Natural killer cell (primary cell): Measurements from ENCODE around the gene ITGB2. TPM values are rescaled to one million over a fixed set of nuclear protein-coding genes. Genes with fewer than 3 reads are reported as not detected.

ENCODE experiments used
- ATAC-seq, 3 donors: fragments of 150-1000 bp in 2 of 3; fragments of 200-7000 bp in 1 of 3; cut with Tn5 transposase; 1 replicate in 1 of 3; 2 replicates in 2 of 3; pipeline ENCODE4 v1.10.0; 2021; ENCODE audit warnings: mild to moderate bottlenecking in 2 of 3, moderate library complexity in 2 of 3
- DNase-seq, 2 donors: peaks; one replicate each; pipeline versions ENCODE4 v3.0.0 to v3.0.0-alpha.2; 2013 to 2021; ENCODE audit warnings: mixed read lengths in 1 of 2
- H3K27ac ChIP-seq: one replicate; pipeline ENCODE4 v1.5.1; 2013; ENCODE audit warnings: mild to moderate bottlenecking, low read length
- H3K27me3 ChIP-seq: one replicate; pipeline ENCODE4 v1.6.1; 2013; ENCODE audit warnings: low read length; ENCODE audit not compliant: control insufficient read depth, insufficient read depth
- H3K36me3 ChIP-seq: one replicate; pipeline ENCODE4 v1.6.1; 2013; ENCODE audit warnings: low read length; ENCODE audit not compliant: control insufficient read depth, insufficient read depth
- H3K4me1 ChIP-seq: one replicate; pipeline ENCODE4 v1.6.1; 2013; ENCODE audit warnings: low read length; ENCODE audit not compliant: control insufficient read depth, insufficient read depth
- H3K4me3 ChIP-seq: one replicate; pipeline ENCODE4 v1.5.1; 2013; ENCODE audit warnings: low read length
- H3K9me3 ChIP-seq: one replicate; pipeline ENCODE4 v1.6.1; 2013; ENCODE audit warnings: low read length; ENCODE audit not compliant: control insufficient read depth, insufficient read depth
- H3K27ac Mint-ChIP-seq, 2 donors: one replicate each; pipeline ENCODE4 v1.8.0; 2022; ENCODE audit warnings: mild to moderate bottlenecking in 2 of 2, mixed read lengths in 2 of 2, moderate library complexity in 1 of 2
- H3K27me3 Mint-ChIP-seq, 2 donors: one replicate each; pipeline ENCODE4 v1.8.0; 2022; ENCODE audit warnings: low read depth in 2 of 2, mixed read lengths in 2 of 2
- H3K36me3 Mint-ChIP-seq: one replicate; pipeline ENCODE4 v1.8.0; 2022; ENCODE audit warnings: mixed read lengths
- H3K4me1 Mint-ChIP-seq, 2 donors: one replicate each; pipeline ENCODE4 v1.8.0; 2022; ENCODE audit warnings: mixed read lengths in 2 of 2
- H3K4me3 Mint-ChIP-seq: one replicate; pipeline ENCODE4 v1.8.0; 2022; ENCODE audit warnings: mild to moderate bottlenecking, moderate library complexity, mixed read lengths
- H3K9me3 Mint-ChIP-seq, 2 donors: one replicate each; pipeline ENCODE4 v1.8.0; 2022; ENCODE audit warnings: mixed read lengths in 2 of 2
- CTCF ChIP-seq: fragments of 200-600 bp; IDR thresholded peaks from one replicate; pipeline ENCODE4 v1.8.0; 2022; ENCODE audit warnings: antibody characterized with exemption
- WGBS: methylation state at CpG from one replicate; pipeline ENCODE4 v1.1.7; 2013; ENCODE audit warnings: missing lambda C conversion rate; ENCODE audit not compliant: insufficient coverage; 5-methylcytosine and 5-hydroxymethylcytosine counted together
- intact Hi-C: fragments of 100-400 bp; cut with micrococcal nuclease; formaldehyde crosslinking; loops from one replicate; pipeline ENCODE4 v1.14.2; 2022
- total RNA-seq, 4 donors: library from RNA; stranded (reverse); fragments of 120-200 nt in 1 of 4; gene quantifications; one replicate each; pipeline versions ENCODE4 v1.2.3 to v1.2.4, GENCODE V29; 2013 to 2022

Gene ITGB2
- total RNA-seq, 3 donors from 2014 or later (not counting 1 experiment from before 2014, with no cell fraction given), result 1,223 to 1,393 (median 1,250) TPM

- ATAC-seq (no peak), DNase-seq (no peak)
- no peaks in the 10 kb centered on the region for H3K9me3 ChIP-seq
- H3K36me3 ChIP-seq, result peaks cover 18% of the 10 kb centered on the region
- Mint-ChIP-seq H3K9me3 (no peaks in the 10 kb centered on the region), H3K27ac (no peak overlapping the region), H3K4me3 (no peak overlapping the region), H3K4me1 (peaks cover 4 to 11% of the 10 kb centered on the region in 2 donors), H3K27me3 (no peaks in the 10 kb centered on the region), H3K36me3 (no peaks in the 10 kb centered on the region)
- no peak overlapping the region for H3K4me3 ChIP-seq
- H3K4me1 ChIP-seq, result peaks cover 19% of the 10 kb centered on the region
- TF ChIP-seq CTCF, result no peak
- intact Hi-C loops, result loop anchor here (1.0 to 5.0 kb wide), 2 partner anchors 180 to 494 kb away; no protein-coding TSS in a partner anchor
- no peak overlapping the region for H3K27ac ChIP-seq
- 95% methylated on average over 16 of the region's 16 CpGs for WGBS
- no peaks in the 10 kb centered on the region for H3K27me3 ChIP-seq
These were observed 27.9 kb upstream of the ITGB2 start for GRCh38 chr21:44948426-44949120.

GRCh38 chr21:44947930-44948331 is 27.2 kb upstream of the ITGB2 start:
- no peak for TF ChIP-seq CTCF
- Histone ChIP-seq H3K27ac (no peak overlapping the region), H3K4me1 (peaks cover 17% of the 10 kb centered on the region), H3K27me3 (no peaks in the 10 kb centered on the region), H3K36me3 (peaks cover 18% of the 10 kb centered on the region), H3K9me3 (no peaks in the 10 kb centered on the region), H3K4me3 (no peak overlapping the region)
- H3K27me3 Mint-ChIP-seq, result no peaks in the 10 kb centered on the region
- H3K4me3 Mint-ChIP-seq, result no peak overlapping the region
- peaks cover 4 to 9% of the 10 kb centered on the region in 2 donors for H3K4me1 Mint-ChIP-seq
- H3K27ac Mint-ChIP-seq, result no peak overlapping the region
- 97% methylated on average over 33 of the region's 33 CpGs for WGBS
- ATAC-seq (no peak), DNase-seq (no peak)
- no peaks in the 10 kb centered on the region for H3K36me3 Mint-ChIP-seq
- no peaks in the 10 kb centered on the region for H3K9me3 Mint-ChIP-seq
- intact Hi-C loops, result loop anchor here (5.0 kb wide), 1 partner anchor 494 kb away; no protein-coding TSS in a partner anchor

- Histone ChIP-seq H3K36me3 (peaks cover 18% of the 10 kb centered on the region), H3K4me1 (peaks cover 13% of the 10 kb centered on the region), H3K9me3 (no peaks in the 10 kb centered on the region), H3K27ac (no peak overlapping the region), H3K27me3 (no peaks in the 10 kb centered on the region), H3K4me3 (no peak overlapping the region)
- ATAC-seq (no peak), DNase-seq (no peak)
- H3K27me3 Mint-ChIP-seq, result no peaks in the 10 kb centered on the region
- intact Hi-C loops, result loop anchor here (5.0 kb wide), 1 partner anchor 495 kb away; no protein-coding TSS in a partner anchor
- peaks cover 8% of the 10 kb centered on the region in 2 donors for H3K4me1 Mint-ChIP-seq
- no peaks in the 10 kb centered on the region for H3K36me3 Mint-ChIP-seq
- WGBS, result 92% methylated on average over 22 of the region's 22 CpGs
- H3K9me3 Mint-ChIP-seq, result no peaks in the 10 kb centered on the region
- H3K27ac Mint-ChIP-seq, result no peak overlapping the region
- no peak overlapping the region for H3K4me3 Mint-ChIP-seq
- TF ChIP-seq CTCF, result no peak
These were observed 26.6 kb upstream of the ITGB2 start for GRCh38 chr21:44947111-44947929.
